HG02981 (cell line): ENCODE results near the gene FAM200A.
"Not testable (repeated sequence)": the region's sequence is repeated elsewhere in the genome, so short reads cannot be mapped to it uniquely, and the experiment has no call there.

Experiments used
- ATAC-seq: cut with Tn5 transposase; IDR thresholded peaks from one replicate; pipeline ENCODE4 v1.9.1; 2021; ENCODE audit warnings: mild to moderate bottlenecking, moderate library complexity; ENCODE audit not compliant: unreplicated experiment

The FAM200A gene

GRCh38 chr7:99559175-99559915, 7.4 kb upstream of the FAM200A start:
- no peak for ATAC-seq

- ATAC-seq = peak; percentile 85
Measured at GRCh38 chr7:99558306-99559174, 6.6 kb upstream of the FAM200A start, which contains the start of gene ZNF655. Gene ZNF655, plus strand, starts transcription at chr7:99558642. Its CDS starts 1,918 bp downstream, at chr7:99560560.

- ATAC-seq = peak; percentile 36
Measured at GRCh38 chr7:99557940-99558305, 6.0 kb upstream of the FAM200A start.

GRCh38 chr7:99557196-99557607, 5.3 kb upstream of the FAM200A start:
- ATAC-seq = no peak

- no peak for ATAC-seq
Measured at GRCh38 chr7:99554939-99555338, 3.0 kb upstream of the FAM200A start.

GRCh38 chr7:99553039-99553438, 1.1 kb upstream of the FAM200A start:
- ATAC-seq = no peak

- ATAC-seq = no peak
Measured at GRCh38 chr7:99551334-99551733, 580 bp downstream of the FAM200A start.

- not testable (repeated sequence) for ATAC-seq
Measured at GRCh38 chr7:99549545-99549944, 2.4 kb downstream of the FAM200A start.

- not testable (repeated sequence) for ATAC-seq
Measured at GRCh38 chr7:99545308-99545707, 6.6 kb downstream of the FAM200A start.

GRCh38 chr7:99543916-99544315, 8.0 kb downstream of the FAM200A start:
- no peak for ATAC-seq

- no peak for ATAC-seq
Measured at GRCh38 chr7:99543081-99543671, 8.7 kb downstream of the FAM200A start.

GRCh38 chr7:99541212-99541611, 10.7 kb downstream of the FAM200A start:
- ATAC-seq = no peak

GRCh38 chr7:99540542-99540941, 11.4 kb downstream of the FAM200A start:
- no peak for ATAC-seq

GRCh38 chr7:99539213-99539811, 12.6 kb downstream of the FAM200A start:
- ATAC-seq = no peak

GRCh38 chr7:99535667-99536066, 16.2 kb downstream of the FAM200A start:
- ATAC-seq = no peak

- ATAC-seq = no peak
Measured at GRCh38 chr7:99531354-99531765, 20.6 kb downstream of the FAM200A start.

GRCh38 chr7:99525713-99526440, 26.0 kb downstream of the FAM200A start:
- no peak for ATAC-seq

- no peak for ATAC-seq
Measured at GRCh38 chr7:99521399-99521798, 30.5 kb downstream of the FAM200A start.

GRCh38 chr7:99514050-99514449, 37.9 kb downstream of the FAM200A start:
- ATAC-seq = no peak

- no peak for ATAC-seq
Measured at GRCh38 chr7:99505324-99505662, 46.6 kb downstream of the FAM200A start.
